NCI-H187 treated with DMSO at 0.1 percent for 48 hours (cell line): ENCODE measurements around the gene CSF1.

Source experiments
- DNase-seq: peaks from one replicate; lab custom pipeline; 2025; lab: John Stamatoyannopoulos, UW

Gene CSF1

DNA sequence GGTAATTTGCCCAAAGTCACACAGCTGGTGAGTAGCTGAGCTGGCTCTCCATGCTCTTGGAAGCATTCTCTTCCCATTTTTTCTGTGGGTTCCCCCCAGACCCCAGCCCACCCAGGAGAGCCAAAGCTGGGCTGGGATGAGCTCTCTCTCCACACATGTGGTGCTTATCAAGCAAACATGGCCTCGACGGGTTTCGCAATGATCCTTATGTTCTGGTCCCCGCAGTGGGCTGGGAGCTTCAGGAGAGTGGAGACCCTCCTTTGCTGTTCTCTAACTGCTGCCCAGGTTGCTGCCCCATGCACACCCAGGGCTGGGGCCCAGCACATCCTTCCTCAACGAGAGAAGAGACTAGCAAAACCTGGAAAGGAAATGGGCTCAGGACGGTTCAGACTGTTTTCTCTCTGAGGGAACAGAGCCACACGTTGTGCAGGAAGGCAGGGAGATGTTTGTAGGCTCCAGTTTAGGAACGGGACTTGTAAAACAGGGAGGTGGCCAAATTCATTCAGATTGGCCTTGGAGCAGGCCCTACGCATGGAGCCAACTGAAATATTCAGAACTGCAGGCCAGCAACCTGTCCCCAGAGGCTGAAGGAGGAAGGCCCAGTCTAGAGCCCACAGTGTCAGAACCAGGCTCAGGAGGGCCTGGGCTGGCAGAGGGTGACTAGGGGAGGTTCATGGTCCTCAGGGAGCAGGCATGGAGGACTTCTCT, 27.2 kb upstream of the CSF1 start:
- DNase-seq = no peak

DNA sequence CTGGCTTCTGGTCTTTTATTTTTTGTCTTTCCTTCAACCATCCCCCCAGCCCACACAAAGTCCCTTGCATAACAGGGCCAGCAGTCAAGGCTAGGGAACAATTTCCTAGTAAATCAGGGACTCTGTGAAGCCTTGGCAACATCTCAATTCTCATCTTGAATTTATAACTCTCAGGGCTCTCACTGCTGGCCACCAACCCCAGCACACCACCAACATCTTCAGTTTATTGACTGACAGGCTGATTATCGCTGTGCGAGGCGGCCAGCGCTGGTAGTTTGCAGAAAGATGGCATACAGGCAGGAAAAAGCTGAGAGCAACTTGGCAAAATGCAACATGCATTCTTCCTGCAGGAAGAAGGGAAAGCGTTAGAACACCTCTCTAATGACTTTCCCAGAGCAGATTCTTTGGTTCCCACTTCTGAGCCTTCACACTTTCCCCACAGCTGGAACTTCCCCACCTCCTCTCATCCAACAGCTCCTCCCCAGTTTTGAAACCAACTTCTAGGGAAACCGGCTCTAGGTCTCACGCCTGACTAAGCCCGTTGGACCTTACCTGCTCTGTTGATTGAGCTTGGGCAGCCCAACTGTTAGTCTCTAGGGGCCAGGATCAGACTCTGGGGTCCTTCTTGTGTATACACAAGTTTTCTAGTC, 26.3 kb upstream of the CSF1 start:
- DNase-seq = no peak

DNA sequence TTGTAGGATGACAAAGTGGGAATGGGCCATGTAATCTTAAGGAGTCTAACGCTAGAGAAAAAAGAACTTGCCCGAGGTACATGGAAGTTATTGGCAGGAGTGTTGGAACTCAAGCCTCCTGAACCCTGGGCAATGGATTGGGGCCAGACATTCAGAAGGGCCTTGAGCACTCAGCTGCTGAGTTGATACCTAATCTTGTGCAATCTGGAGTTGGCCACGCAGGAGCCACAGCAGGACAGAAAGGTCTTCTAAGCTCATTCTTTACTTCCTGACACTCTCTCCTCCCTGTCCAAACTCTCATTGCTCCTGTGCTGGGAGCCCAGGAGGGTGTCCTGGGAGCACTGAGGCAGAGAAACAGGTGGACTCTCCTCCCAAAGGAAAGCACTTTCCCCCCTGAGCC, 25.1 kb upstream of the CSF1 start:
- DNase-seq = no peak

DNA sequence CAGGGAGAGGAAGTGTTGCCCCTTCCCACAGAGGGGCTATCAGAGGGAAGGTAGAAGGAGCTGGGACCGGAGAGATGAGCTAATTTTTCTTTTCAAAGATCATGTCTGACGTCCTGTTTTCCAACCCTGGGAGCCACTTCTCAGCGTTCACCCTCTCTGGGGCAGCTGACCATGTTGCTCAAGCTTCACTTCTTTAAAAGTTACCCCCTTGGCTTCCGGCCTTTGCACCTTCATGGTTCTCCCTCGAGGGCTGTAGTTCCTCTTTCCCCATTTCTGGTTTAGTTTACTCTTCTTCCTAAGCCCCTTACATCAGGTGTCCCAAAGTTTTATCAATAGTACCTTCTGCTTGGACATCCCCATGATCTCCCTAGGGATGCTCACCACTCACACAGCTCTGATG, 23.8 kb upstream of the CSF1 start:
- DNase-seq = no peak

DNA sequence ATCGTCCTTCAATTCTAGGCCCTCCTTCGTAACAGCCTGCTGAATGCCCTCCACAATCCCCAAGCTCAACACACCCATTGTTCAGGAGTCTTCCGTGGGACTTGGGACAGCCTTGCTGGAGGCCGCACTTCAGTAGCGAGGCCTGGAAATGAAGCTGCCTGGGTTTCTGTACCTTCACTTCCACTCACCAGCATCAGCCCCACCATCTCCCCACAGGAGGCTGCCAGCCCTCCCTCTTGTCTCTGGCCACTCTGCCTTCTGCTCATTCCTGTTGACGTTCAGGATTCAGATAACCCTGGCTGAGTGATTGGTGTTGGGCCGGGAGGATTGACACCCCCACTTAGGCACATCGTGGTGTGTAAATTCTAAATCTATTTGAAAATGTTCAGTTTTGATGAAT, 23.4 kb upstream of the CSF1 start:
- DNase-seq = no peak

DNA sequence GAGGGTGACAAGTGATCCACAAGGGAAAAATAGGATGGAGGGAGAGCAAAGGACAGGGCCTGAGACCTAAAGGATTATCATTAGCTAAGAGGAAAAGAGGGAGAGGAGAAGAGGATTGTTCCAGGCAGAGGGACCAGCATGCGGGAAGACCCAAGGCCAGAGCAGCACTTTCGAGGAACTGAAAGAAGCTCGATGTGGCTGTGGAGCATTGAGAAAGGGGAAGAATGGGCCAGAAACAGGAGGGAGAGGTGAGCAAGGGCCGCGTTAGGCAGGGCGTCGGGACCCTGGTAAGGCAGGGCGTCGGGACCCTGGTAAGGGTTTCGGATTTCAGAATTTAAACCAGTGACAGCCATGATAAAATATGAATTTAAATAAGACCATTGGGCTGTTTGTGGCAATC, 22.8 kb upstream of the CSF1 start:
- DNase-seq = no peak

DNA sequence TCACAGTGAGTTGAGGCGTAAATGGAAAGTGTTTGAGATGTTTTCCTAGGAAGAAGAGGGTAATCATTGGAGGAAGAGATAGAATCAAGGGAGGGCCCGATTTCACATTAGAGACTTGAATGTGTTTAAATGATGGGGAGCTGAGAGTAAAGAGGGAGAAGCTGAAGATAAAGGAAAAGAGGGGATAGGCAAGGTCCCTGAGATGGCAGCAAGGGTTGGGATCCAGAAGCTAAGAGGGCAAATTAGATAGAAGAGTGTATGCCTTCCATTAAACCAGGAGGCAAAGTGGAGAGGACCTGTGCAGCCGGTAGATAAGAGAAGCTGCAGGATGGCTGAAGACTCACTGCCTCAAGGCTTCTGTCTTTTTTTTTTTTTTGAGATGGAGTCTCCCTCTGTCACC, 21.6 kb upstream of the CSF1 start:
- DNase-seq = no peak

DNA sequence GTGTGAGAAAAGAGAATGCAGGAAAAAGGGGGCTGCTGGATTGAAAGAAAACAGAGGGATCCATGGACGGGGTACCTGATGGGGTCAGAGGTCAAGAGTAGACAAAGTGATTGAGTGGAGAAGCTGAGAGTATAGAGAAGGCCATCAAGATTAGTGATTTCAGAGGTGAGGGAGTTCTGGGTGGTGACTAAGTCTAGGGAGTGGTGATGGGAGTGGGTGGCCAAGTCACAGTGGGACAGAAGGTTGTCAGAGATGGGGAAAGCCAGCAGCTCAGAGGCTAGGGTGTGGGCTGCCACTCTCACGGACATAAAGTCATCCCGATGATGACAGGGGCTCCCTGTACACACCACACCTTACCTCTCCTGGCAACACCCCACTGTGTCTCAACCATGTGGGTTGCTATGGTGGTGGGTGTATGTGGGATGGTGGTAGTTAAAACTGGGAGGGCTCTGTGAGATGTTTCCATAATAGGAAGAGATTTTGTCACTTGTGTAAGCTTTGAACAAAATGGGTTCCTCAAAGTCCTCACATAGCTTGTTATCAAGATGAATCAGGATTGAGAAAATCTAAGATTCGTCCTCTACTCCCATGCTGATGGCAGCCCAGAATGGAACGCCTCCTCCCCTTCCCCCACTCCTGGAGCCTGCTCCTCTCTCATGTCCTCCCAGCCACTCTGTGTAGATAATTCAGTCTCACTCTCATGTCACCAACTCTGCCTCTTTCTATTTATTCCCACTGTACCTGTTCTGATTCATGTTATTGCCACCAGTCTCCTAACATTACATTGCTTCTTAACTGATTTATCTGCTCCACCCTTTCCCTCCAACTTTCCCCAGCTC, 20.3 kb upstream of the CSF1 start:
- DNase-seq = no peak

DNA sequence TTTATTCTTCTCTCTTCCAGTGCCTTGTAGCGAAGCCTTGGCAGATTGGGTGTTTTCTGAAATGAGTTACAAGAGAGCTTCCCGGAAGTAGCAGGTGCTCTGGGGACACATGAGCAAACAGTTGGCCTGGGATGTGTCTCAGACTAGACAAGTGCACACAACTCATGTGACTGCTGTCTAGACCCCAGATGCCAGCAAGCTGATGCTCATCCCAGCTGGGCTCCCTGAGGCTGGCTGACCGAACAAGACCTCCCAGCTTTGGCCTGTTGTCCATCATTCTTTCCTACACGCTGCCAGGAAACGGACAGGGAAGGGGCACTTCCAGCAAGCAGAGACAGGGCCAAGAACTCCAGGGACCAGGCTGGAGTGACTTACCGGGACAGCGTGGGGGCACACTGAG, 18.7 kb upstream of the CSF1 start:
- no peak for DNase-seq

DNA sequence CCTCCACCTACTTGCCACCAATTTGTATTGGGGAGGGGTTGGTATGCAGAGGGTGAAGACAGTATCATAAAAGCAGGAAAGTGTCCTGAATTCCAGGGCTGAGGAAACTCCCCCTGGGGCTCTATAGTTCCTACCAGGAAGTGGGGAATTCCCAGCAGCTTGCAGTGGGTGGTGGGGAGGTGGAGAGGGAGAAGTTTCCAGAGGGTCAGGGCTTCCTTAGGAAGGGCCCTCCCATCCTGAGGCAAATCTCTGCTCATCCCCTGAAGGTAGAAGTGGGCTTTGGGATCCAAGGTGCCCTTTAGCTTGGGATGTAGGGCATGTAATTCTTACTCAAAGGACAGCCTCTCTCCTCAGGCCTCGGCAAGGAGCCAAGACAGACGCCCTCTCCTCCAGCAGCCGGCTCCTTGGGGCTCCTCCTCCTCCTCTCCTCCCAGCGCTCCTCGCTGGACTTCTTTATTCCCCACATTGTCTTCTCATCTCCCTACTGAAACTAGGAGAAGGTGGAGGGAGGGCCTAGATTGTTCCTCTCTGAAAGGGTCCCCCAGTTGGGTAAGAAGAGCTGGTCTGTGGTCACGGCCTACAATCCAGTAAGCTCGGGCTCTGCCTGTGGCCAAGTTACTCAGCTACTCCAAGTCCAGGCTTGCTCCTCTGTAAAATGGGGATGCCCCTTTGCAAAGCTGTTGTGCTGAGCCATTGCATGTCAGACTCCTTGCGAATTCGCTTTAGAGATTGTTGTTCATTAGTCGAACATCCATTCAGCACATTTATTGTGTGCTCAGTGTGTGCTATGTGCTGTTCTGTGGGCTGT, 17.9 kb upstream of the CSF1 start:
- no peak for DNase-seq

DNA sequence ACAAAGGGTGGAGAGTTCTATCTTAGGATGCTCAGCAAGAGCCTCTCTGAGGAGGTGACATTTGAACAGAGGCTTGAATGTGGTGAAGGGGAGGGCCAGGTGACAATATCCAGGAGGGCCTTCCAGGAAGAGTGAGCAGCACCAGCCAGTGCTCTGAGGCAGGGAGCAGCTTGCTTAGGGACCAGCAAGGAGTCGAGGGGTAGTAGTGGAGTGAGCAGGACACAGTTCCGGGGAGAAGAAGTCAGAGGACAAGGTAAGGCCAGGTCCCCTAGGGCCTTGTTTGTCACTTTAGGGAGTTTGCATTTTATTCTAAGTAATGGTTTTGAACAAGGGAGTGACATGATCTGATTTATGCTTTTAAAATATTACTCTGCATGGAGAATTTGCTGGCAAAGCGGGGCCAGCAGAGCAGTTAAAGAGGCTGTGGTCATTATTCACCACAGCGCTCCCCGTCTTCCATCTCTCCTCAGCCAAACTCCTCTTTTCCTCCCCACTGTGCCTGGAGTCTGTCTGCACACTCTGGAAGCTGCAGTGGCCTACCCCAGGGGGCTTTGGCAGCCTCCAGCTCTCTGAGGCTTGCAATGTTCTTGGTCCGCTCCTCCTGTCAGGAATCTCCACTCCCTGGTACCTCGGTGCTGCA, 17.0 kb upstream of the CSF1 start:
- no peak for DNase-seq

DNA sequence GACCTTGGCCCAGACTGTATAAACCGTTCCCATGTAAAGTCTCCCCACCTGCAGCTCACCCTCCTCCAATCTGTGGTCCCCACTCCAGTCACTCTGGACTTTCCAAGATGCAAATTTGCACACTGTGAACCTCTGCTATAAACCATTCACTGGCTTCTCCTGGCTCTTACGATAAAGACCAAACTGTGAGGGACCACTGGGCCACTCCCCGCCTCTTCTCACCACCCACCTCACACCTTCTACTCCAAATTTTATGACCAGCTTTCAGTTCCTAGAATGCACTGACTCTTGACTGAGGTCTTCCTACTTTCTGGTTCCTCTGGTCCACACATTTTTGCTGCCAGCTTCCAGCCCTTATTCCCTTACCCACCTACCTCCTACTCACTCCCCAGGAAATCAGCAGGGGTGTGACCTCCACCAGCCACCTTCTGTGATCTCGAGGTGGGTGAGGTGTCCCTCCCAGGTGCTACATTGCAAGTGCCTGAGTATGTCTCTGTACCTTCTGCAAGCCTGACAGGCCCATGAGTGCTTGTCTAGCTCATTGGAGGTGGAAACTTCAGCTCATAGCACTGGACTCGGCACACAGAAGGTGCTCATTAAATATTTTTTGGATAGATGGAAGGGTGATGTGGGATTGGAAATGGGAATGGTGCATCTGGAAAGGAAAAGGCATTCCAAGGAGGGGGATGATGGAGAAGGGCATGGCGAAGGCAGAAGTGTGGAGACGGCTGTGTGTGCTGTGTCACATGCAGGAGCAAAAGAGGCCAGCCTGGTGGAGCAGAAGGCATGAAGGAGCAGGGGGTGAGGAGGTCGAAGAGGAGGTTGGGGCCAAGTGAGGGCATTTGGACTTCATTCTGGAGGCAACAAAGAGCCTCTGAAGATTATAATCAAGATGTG, 15.6 kb upstream of the CSF1 start:
- DNase-seq = no peak

DNA sequence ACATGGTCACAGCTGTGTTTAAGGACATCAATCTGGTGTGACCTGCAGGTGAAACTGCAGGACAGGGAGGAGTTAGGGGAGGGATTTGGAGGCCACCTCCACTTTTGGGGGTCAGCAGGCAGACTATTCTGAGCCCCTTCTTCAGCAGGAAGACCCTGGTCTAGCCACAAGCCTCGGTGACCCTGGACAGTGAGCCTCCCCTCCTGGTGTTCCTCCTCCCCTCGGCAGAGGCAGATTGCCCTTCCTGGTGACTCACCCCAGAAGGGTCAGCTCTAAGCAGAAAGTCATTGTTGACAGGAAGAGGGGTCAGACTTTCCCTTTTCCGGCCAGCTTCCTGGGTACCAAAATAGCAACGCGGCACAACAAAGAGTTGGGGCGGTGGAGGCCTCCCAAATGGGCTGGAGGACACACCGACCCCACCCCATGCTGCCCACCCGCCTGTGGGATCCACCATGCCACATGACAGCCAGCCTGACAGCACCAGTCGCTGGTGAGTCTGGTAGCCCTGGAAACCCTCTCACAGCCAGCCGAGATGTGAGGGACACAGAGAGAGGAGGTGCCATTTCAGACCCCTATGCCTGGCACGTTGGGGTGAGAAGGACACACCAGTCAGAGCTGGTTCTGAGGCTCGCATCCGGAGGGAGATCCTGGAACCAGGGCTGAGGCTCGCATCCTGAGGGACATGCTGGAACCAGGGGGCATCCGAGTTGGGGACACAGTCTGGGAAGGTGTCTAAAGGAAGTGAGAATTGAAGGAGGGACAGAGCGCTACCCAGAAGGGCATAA, 14.7 kb upstream of the CSF1 start:
- DNase-seq = no peak

DNA sequence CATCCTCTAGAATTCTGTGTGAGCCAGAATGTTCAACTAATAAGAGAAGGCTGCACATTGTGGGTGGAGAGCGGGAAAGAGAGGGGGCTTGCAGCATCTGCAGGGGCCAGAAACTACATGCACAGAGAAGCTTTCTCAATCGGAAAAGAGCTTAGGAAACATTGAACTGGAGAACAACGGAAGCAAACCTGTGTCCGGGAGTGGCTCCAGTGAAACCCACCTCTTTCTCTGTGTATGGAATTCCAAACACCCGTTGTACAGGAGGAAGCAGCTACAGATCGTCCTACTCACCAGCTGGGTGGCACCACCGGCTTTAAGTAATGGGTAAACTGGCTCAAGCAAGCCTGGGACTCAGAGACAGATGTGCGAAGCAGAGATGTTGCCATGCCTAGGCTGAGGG, 14.0 kb upstream of the CSF1 start:
- no peak for DNase-seq

DNA sequence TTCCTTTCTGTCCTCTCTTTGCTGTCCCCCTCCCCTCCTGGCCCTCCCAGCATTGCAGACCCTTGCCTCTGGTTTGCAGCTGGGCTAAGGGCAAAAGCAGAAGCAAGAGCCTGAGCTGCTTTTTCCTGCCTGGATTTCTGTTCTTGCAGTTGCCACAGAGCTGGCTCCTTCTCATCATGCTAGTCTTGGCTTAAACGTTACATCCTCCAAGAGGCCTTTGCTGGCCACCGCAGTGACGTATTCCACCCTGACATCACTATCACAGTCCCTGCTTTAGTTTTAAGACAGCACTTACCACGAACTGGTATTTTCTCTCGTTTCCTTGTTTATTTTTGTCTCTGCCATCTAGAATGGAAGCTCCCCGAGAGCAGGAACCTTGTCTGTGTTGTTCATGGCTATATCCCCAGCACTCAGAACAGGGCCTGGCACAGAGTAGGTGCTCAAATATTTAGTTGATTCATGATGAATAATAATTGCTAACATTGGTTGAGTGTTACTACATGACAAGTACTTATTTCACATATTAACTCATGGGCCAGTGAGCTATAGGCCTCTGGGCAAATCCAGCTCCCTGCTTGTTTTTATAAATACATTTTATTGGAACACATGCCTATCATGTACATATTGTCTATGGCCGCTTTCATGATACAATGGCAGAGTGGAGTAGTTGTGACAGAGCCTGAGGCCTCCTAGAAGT, 13.2 kb upstream of the CSF1 start:
- DNase-seq = no peak

DNA sequence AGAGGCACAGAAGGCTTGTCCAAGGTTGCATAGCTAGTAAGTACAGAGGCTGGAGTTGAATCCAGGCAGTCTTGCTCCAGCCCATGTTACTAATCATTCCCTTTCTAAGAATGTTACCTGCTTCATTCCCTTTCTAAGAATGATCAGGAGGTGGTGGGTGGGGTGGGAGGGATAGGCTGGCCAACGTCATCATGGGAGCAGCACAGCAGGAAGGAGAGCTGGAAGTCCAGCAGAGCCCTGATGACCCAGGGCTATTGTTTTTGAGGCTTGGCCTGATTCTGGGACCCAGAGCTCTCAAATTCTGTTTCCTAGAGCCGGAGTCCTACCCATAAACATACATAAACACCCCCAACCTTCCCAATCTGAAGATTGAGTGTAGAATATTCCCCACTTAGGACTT, 11.8 kb upstream of the CSF1 start:
- no peak for DNase-seq

DNA sequence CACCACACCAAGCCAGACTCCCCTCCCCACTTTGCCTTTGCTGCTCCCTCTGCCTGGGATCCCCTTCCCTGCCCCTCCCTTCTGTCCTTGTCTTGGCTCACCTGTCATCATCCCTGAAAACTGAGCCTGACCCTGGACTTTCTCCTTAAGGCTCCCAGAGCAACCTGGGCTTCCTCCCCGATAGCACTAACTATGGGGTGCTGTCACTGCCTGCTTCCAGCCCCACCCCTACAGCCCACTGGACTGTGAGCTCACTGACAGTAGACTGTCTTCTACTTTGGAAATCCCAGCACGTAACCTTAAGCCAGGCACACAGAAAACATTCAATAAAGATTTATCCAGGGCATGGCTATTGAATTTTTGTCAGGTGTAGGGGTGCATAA, 9.5 kb upstream of the CSF1 start:
- DNase-seq = no peak

DNA sequence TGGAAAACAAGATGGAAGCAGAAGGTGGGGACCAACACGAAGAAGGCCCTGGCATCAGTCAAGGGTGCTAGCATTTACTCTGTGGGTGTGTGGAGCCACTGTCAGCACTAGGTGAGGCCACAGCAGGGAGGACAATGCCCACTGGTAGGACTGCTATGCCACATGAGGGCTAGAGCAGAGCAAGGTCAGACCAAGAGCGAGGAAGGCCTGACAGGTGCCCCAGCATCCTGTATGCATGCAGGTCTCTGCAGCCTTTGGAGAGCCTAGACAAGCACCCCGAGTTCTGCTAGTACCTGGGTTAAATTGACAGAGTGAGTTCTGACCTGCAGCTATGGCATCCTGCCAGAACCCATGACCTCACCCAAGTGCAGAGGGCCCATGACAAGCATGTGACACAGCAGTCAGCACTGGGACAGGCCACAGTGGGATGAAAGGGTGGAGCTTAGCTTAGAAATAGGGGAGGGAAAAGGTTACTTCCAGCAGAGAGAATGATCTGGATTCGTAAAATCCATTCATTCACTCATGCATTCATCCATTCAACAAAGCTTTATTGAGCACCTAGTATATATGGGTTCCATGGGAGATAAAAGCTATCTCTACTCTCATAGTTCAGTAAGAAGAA, 9.0 kb upstream of the CSF1 start:
- no peak for DNase-seq
